ENCODE measurements around the gene RADIL.
"Not testable (repeated sequence)": the region's sequence is repeated elsewhere in the genome, so short reads cannot be mapped to it uniquely, and the experiment has no call there.

Gene RADIL

DNA sequence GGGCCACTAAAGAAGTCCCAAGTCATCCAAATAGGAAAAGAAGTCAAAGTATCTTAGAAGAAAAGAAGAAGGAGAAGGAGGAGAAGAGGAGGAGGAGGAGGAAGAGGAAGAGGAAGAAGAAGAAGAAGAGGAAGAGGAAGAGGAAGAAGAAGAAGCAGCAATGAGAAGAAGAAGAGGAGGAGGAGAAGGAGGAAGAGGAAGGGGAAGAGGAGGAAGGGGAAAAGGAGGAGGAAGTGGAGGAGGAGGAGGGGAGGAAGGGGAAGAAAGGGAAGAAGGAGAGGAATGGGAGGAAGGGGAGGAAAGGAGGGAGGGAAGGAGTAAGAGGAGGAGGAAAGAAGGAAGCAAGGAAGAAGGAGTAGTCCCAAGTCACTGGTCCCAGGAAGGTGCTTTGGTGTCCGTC, 21.7 kb upstream of the RADIL start:
- H3K9ac ChIP-seq (ENCODE audit: insufficient read length), result no peak overlapping the region

DNA sequence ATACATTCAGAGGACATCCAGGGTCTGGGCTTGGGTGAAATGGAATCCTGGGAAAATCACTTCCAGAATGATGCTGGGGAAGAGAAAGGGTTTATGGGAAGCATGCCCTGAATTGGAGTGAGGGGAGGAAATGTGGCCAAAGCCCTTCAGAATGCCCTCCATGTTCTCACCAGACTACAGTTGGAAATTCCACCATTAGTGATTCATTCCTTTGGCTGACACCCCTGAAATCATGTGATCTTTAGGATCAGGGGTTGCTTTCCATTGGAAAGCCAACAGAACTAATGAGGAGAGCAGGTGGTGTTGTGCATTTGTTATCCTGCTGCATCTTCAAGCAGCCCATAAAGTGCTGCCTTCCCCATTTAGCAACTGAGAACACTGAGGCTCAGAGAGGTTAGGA, 20.8 kb upstream of the RADIL start:
- no peak overlapping the region for H3K27ac ChIP-seq
- H3K9ac ChIP-seq (ENCODE audit: insufficient read length), result no peak overlapping the region
- no peak for TF ChIP-seq POLR2AphosphoS5 (IDR thresholded peaks at IDR 0.05; ENCODE audit: borderline replicate concordance, low read depth, low read length)
- no peak for TF ChIP-seq EZH2 (IDR thresholded peaks at IDR 0.05)
- no peak for TF ChIP-seq FOXP2 (optimal IDR thresholded peaks at IDR 0.05; ENCODE audit: control extremely low read depth, extremely low read length, insufficient read depth)
- no peaks in the 10 kb centered on the region for H3K36me3 ChIP-seq (ENCODE audit: insufficient read depth, low read length)
- no peaks in the 10 kb centered on the region for H3K9me3 ChIP-seq (ENCODE audit: low read depth, low read length)
- no peak overlapping the region for H3K4me3 ChIP-seq
- no peak for DNase-seq (ENCODE audit: low read depth, low spot score)

More for the DNA sequence above, 21.7 kb upstream of the RADIL start:
- Histone ChIP-seq H3K4me3 (no peak overlapping the region), H3K36me3 (ENCODE audit: insufficient read depth, low read length) (no peaks in the 10 kb centered on the region), H3K27ac (no peak overlapping the region), H3K9me3 (ENCODE audit: low read depth, low read length) (no peaks in the 10 kb centered on the region)
- no peak for DNase-seq (ENCODE audit: low read depth, low spot score)
- TF ChIP-seq FOXP2 (optimal IDR thresholded peaks at IDR 0.05; ENCODE audit: control extremely low read depth, extremely low read length, insufficient read depth) (no peak), EZH2 (IDR thresholded peaks at IDR 0.05) (no peak), POLR2AphosphoS5 (IDR thresholded peaks at IDR 0.05; ENCODE audit: borderline replicate concordance, low read depth, low read length) (no peak)

DNA sequence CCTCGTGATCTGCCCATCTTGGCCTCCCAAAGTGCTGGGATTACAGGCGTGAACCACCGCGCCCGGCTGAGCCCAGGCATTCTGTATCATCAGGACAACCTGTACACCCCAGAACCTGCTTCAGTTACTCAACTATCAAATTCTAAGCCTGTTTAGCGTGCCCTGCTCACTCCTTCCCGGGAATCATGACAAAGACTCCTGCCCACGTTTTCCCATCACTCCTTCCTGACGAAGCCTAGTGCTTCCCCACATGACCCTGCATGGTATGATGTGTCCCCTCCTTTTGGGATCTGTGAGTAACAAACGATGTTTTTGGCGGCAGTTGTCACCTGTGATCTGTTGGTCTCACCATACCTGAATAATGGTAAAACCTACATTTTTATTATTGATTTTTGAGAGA, 12.2 kb upstream of the RADIL start:
- H3K27ac ChIP-seq, result no peak overlapping the region
- no peak overlapping the region for H3K4me3 ChIP-seq
- no peaks in the 10 kb centered on the region for H3K9me3 ChIP-seq (ENCODE audit: low read depth, low read length)
- no peak overlapping the region for H3K9ac ChIP-seq (ENCODE audit: insufficient read length)
- H3K36me3 ChIP-seq (ENCODE audit: insufficient read depth, low read length), result no peaks in the 10 kb centered on the region
- no peak for TF ChIP-seq POLR2AphosphoS5 (IDR thresholded peaks at IDR 0.05; ENCODE audit: borderline replicate concordance, low read depth, low read length)
- no peak for TF ChIP-seq EZH2 (IDR thresholded peaks at IDR 0.05)
- TF ChIP-seq FOXP2 (optimal IDR thresholded peaks at IDR 0.05; ENCODE audit: control extremely low read depth, extremely low read length, insufficient read depth), result no peak
- no peak for DNase-seq (ENCODE audit: low read depth, low spot score)

DNA sequence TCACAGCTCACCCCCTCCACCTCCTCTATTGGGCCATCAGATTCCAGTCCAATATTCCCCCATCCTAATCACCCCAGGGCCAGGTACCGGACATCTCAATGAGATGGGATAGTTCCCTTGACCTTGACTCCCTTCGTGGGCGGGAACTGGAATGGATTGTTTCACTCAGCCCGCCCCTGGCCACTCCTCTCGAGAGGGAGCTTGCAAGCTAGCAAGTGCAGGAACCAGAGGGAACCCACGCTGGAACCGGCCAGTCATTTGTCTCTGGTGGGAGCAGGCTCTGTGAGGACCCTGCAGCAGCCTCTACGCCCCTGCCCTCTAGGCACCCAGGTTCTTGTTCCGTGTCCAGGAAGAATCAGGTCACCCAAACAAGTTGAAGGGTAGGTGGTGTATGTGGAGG, 11.0 kb upstream of the RADIL start:
- Histone ChIP-seq H3K36me3 (ENCODE audit: insufficient read depth, low read length) (no peaks in the 10 kb centered on the region), H3K4me3 (no peak overlapping the region), H3K9me3 (ENCODE audit: low read depth, low read length) (no peaks in the 10 kb centered on the region), H3K9ac (ENCODE audit: insufficient read length) (no peak overlapping the region), H3K27ac (no peak overlapping the region)
- no peak for DNase-seq (ENCODE audit: low read depth, low spot score)
- TF ChIP-seq FOXP2 (optimal IDR thresholded peaks at IDR 0.05; ENCODE audit: control extremely low read depth, extremely low read length, insufficient read depth), result no peak
- no peak for TF ChIP-seq POLR2AphosphoS5 (IDR thresholded peaks at IDR 0.05; ENCODE audit: borderline replicate concordance, low read depth, low read length)
- no peak for TF ChIP-seq EZH2 (IDR thresholded peaks at IDR 0.05)

DNA sequence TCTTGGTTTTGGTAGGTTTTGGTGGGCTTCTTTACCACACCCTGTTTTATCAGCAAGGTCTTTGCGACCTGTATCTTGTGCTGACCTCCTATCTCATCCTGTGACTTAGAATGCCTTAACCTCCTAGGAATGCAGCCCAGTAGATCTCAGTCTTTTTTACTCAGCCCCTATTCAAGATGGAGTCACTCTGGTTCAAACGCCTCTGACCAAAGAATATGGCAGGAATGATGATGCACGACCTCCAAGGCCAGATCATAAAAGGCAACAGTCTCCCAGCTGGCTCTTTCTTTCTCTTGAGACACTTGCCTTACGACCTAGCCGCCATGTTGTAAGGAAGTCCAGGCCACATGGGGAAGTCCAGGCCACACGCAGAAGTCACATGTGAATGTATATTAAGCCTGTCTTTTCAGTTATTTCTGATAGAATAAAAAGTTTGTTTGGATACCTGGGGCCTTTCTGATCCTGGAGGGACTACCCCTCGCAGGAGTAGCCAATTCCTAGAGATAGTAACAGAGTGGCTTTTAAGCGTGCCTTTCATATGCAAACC, 10.5 kb upstream of the RADIL start:
- H3K36me3 ChIP-seq (ENCODE audit: insufficient read depth, low read length), result no peaks in the 10 kb centered on the region
- no peak overlapping the region for H3K9ac ChIP-seq (ENCODE audit: insufficient read length)
- H3K9me3 ChIP-seq (ENCODE audit: low read depth, low read length), result no peaks in the 10 kb centered on the region
- H3K4me3 ChIP-seq, result no peak overlapping the region
- no peak overlapping the region for H3K27ac ChIP-seq
- TF ChIP-seq FOXP2 (optimal IDR thresholded peaks at IDR 0.05; ENCODE audit: control extremely low read depth, extremely low read length, insufficient read depth) (no peak), EZH2 (IDR thresholded peaks at IDR 0.05) (no peak), POLR2AphosphoS5 (IDR thresholded peaks at IDR 0.05; ENCODE audit: borderline replicate concordance, low read depth, low read length) (no peak)
- DNase-seq (ENCODE audit: low read depth, low spot score), result no peak

DNA sequence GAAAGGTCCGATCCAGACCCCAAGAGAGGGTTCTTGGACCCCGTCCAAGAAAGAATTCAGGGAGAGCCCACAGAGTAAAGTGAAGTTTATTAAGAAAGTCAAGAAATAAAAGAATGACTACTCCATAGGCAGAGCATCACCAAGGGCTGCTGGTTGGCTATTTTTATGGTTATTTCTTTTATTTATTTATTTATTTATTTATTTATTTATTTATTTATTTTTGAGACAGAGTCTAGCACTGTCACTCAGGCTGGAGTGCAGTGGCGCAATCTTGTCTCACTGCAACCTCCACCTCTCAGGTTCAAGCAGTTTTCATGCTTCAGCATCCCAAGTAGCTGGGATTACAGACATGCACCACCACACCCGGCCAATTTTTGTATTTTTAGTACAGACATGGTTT, 9.7 kb upstream of the RADIL start:
- DNase-seq (ENCODE audit: low read depth, low spot score); H3K4me3 ChIP-seq; H3K36me3 ChIP-seq (ENCODE audit: insufficient read depth, low read length); H3K9ac ChIP-seq (ENCODE audit: insufficient read length); H3K9me3 ChIP-seq (ENCODE audit: low read depth, low read length); H3K27ac ChIP-seq: not testable (repeated sequence)

DNA sequence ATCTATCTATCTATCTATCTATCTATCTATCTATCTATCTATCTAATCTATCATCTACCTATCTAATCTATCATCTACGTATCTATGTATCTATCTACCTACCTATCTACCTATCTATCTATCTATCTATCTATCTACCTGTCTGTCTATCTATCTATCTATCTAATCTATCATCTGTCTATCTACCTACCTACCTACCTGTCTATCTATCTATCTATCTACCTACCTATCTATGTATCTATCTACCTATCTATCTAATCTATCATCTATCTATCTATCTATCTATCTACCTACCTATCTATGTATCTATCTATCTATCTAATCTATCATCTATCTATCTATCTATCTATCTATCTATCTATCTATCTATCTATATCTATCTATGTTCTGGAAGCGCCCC, 8.0 kb upstream of the RADIL start:
- not testable (repeated sequence) for H3K36me3 ChIP-seq (ENCODE audit: insufficient read depth, low read length); H3K9me3 ChIP-seq (ENCODE audit: low read depth, low read length); DNase-seq (ENCODE audit: low read depth, low spot score); H3K4me3 ChIP-seq; H3K9ac ChIP-seq (ENCODE audit: insufficient read length); H3K27ac ChIP-seq

DNA sequence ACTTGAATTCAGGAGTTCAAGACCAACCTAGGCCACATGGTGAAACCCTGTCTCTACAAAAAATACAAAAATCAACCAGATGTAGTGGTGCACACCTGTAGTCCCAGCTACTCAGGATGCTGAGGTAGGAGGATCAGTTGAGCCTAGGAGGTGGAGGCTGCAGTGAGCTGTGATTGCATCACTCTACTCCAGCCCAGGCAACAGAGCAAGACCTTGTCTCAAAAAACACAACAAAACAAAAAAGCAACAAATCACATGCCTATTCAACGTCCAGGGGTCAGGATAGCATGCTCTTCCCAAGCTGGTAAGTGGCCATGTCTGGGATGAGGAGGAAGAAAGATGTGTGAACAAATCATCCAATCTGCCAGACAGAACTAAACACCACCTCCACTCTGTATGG, 6.2 kb upstream of the RADIL start:
- no peaks in the 10 kb centered on the region for H3K36me3 ChIP-seq (ENCODE audit: insufficient read depth, low read length)
- H3K9me3 ChIP-seq (ENCODE audit: low read depth, low read length), result no peaks in the 10 kb centered on the region
- no peak overlapping the region for H3K4me3 ChIP-seq
- DNase-seq (ENCODE audit: low read depth, low spot score), result no peak
- H3K27ac ChIP-seq, result no peak overlapping the region
- TF ChIP-seq FOXP2 (optimal IDR thresholded peaks at IDR 0.05; ENCODE audit: control extremely low read depth, extremely low read length, insufficient read depth) (no peak), EZH2 (IDR thresholded peaks at IDR 0.05) (no peak), POLR2AphosphoS5 (IDR thresholded peaks at IDR 0.05; ENCODE audit: borderline replicate concordance, low read depth, low read length) (no peak)
- no peak overlapping the region for H3K9ac ChIP-seq (ENCODE audit: insufficient read length)

DNA sequence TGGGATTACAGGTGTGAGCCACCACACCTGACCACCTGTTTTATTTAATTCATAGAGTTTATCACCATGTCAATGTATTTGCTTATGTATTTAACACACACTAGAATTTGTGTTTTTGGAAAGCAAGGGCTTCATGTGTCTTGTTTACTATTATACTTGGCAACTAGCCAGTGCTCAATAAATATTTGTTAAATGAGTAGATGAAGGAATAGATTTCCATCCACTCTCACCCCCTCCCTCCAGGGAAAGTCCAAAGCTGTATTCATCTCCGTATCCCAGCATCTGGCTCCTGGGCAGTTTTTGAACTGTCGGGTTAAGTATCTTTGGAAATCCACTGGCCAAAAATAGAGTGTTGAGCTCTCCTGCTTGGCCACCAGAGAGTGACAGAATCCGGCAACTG, 4.6 kb upstream of the RADIL start:
- no peaks in the 10 kb centered on the region for H3K36me3 ChIP-seq (ENCODE audit: insufficient read depth, low read length)
- TF ChIP-seq FOXP2 (optimal IDR thresholded peaks at IDR 0.05; ENCODE audit: control extremely low read depth, extremely low read length, insufficient read depth), result no peak
- H3K4me3 ChIP-seq, result no peak overlapping the region
- no peak overlapping the region for H3K27ac ChIP-seq
- no peak for DNase-seq (ENCODE audit: low read depth, low spot score)
- no peaks in the 10 kb centered on the region for H3K9me3 ChIP-seq (ENCODE audit: low read depth, low read length)
- no peak overlapping the region for H3K9ac ChIP-seq (ENCODE audit: insufficient read length)

Measured in SK-N-MC (cell line).